ENCODE results near the gene MMP7. TPM values are rescaled to one million over a fixed set of nuclear protein-coding genes. Genes with fewer than 3 reads are reported as not detected.
A peak's percentile ranks its signal among the peaks of the same experiment; 100 is the strongest.

Gene MMP7
- total RNA-seq: not detected in 2 replicates

- intact Hi-C loops (cut with micrococcal nuclease): no loop called here
- Mint-ChIP-seq H3K27ac (no peak within 1 kb of the TSS), H3K27me3 (peaks cover 13% of the 10 kb centered on the region), H3K4me3 (no peak within 1 kb of the TSS), H3K4me1 (peaks cover 5% of the 10 kb centered on the region), H3K9me3 (no peaks in the 10 kb centered on the region), H3K36me3 (ENCODE audit: low read depth) (no peaks in the 10 kb centered on the region)
- DNase-seq: no peak
Observed at GRCh38 chr11:102530558-102530957, at the start of gene MMP7. Gene MMP7, minus strand, starts transcription at chr11:102530747. Its CDS starts 47 bp downstream, at chr11:102530700.

GRCh38 chr11:102577723-102578122 is 47.2 kb upstream of the MMP7 start:
- intact Hi-C loops (cut with micrococcal nuclease): loop anchor here (1.0 to 2.0 kb wide), 3 partner anchors 12 to 17 kb away; no protein-coding TSS in a partner anchor
- Mint-ChIP-seq H3K27me3 (no peaks in the 10 kb centered on the region), H3K4me1 (peaks cover 35% of the 10 kb centered on the region), H3K4me3 (no peak overlapping the region), H3K36me3 (ENCODE audit: low read depth) (no peaks in the 10 kb centered on the region), H3K27ac (peak overlapping the region; percentile 54), H3K9me3 (peaks cover 10% of the 10 kb centered on the region)
- DNase-seq: no peak

- no peak overlapping the region for H3K4me3 Mint-ChIP-seq
Observed at GRCh38 chr11:102577182-102577581, 46.6 kb upstream of the MMP7 start.

GRCh38 chr11:102576350-102576749 is 45.8 kb upstream of the MMP7 start:
- Mint-ChIP-seq H3K4me1 (peaks cover 35% of the 10 kb centered on the region), H3K36me3 (ENCODE audit: low read depth) (no peaks in the 10 kb centered on the region), H3K4me3 (no peak overlapping the region), H3K27me3 (no peaks in the 10 kb centered on the region), H3K27ac (no peak overlapping the region), H3K9me3 (peaks cover 12% of the 10 kb centered on the region)
- intact Hi-C loops (cut with micrococcal nuclease): loop anchor here (2.0 kb wide), 1 partner anchor 16 kb away; no protein-coding TSS in a partner anchor
- DNase-seq: no peak

More at GRCh38 chr11:102577182-102577581, 46.6 kb upstream of the MMP7 start:
- Mint-ChIP-seq H3K9me3 (peaks cover 12% of the 10 kb centered on the region), H3K36me3 (ENCODE audit: low read depth) (no peaks in the 10 kb centered on the region), H3K4me1 (peaks cover 35% of the 10 kb centered on the region), H3K27ac (no peak overlapping the region), H3K27me3 (no peaks in the 10 kb centered on the region)
- intact Hi-C loops (cut with micrococcal nuclease): loop anchor here (1.0 to 2.0 kb wide), 3 partner anchors 12 to 16 kb away; no protein-coding TSS in a partner anchor
- no peak for DNase-seq

GRCh38 chr11:102575012-102575411 is 44.5 kb upstream of the MMP7 start:
- peaks cover 23% of the 10 kb centered on the region for H3K4me1 Mint-ChIP-seq
- peaks cover 2% of the 10 kb centered on the region for H3K27me3 Mint-ChIP-seq
- no peaks in the 10 kb centered on the region for H3K36me3 Mint-ChIP-seq (ENCODE audit: low read depth)
- H3K27ac Mint-ChIP-seq: no peak overlapping the region
- H3K9me3 Mint-ChIP-seq: peaks cover 12% of the 10 kb centered on the region
- intact Hi-C loops (cut with micrococcal nuclease): no loop called here
- H3K4me3 Mint-ChIP-seq: no peak overlapping the region
- DNase-seq: no peak

GRCh38 chr11:102573851-102574250 is 43.3 kb upstream of the MMP7 start:
- intact Hi-C loops (cut with micrococcal nuclease): no loop called here
- peaks cover 12% of the 10 kb centered on the region for H3K9me3 Mint-ChIP-seq
- H3K27me3 Mint-ChIP-seq: peaks cover 4% of the 10 kb centered on the region
- H3K27ac Mint-ChIP-seq: no peak overlapping the region
- H3K4me1 Mint-ChIP-seq: peaks cover 21% of the 10 kb centered on the region
- no peak for DNase-seq
- peaks cover 6% of the 10 kb centered on the region for H3K36me3 Mint-ChIP-seq (ENCODE audit: low read depth)
- H3K4me3 Mint-ChIP-seq: no peak overlapping the region

GRCh38 chr11:102572554-102573220 is 42.1 kb upstream of the MMP7 start:
- no peak overlapping the region for H3K4me3 Mint-ChIP-seq
- intact Hi-C loops (cut with micrococcal nuclease): no loop called here
- H3K27ac Mint-ChIP-seq: no peak overlapping the region
- H3K27me3 Mint-ChIP-seq: peaks cover 4% of the 10 kb centered on the region
- H3K4me1 Mint-ChIP-seq: peaks cover 17% of the 10 kb centered on the region
- no peak for DNase-seq
- H3K36me3 Mint-ChIP-seq (ENCODE audit: low read depth): peaks cover 15% of the 10 kb centered on the region
- H3K9me3 Mint-ChIP-seq: peaks cover 20% of the 10 kb centered on the region

- Mint-ChIP-seq H3K27ac (no peak overlapping the region), H3K9me3 (peaks cover 16% of the 10 kb centered on the region), H3K4me3 (no peak overlapping the region), H3K4me1 (peaks cover 4% of the 10 kb centered on the region), H3K36me3 (ENCODE audit: low read depth) (peaks cover 18% of the 10 kb centered on the region), H3K27me3 (peaks cover 4% of the 10 kb centered on the region)
- intact Hi-C loops (cut with micrococcal nuclease): no loop called here
- DNase-seq: no peak
Observed at GRCh38 chr11:102568851-102569250, 38.3 kb upstream of the MMP7 start.

GRCh38 chr11:102566112-102566511 is 35.6 kb upstream of the MMP7 start:
- Mint-ChIP-seq H3K4me1 (peaks cover 24% of the 10 kb centered on the region), H3K4me3 (no peak overlapping the region), H3K27me3 (peaks cover 4% of the 10 kb centered on the region), H3K9me3 (peaks cover 10% of the 10 kb centered on the region), H3K27ac (no peak overlapping the region), H3K36me3 (ENCODE audit: low read depth) (peaks cover 18% of the 10 kb centered on the region)
- no peak for DNase-seq
- intact Hi-C loops (cut with micrococcal nuclease): no loop called here

- Mint-ChIP-seq H3K27ac (no peak overlapping the region), H3K36me3 (ENCODE audit: low read depth) (peaks cover 12% of the 10 kb centered on the region), H3K4me1 (peaks cover 37% of the 10 kb centered on the region), H3K4me3 (no peak overlapping the region), H3K9me3 (peaks cover 11% of the 10 kb centered on the region), H3K27me3 (peaks cover under 1% of the 10 kb centered on the region)
- intact Hi-C loops (cut with micrococcal nuclease): loop anchor here (1.0 to 5.0 kb wide), 4 partner anchors 13 to 112 kb away; partner anchors contain the start of gene TMEM123
- DNase-seq: no peak
Observed at GRCh38 chr11:102564110-102564509, 33.6 kb upstream of the MMP7 start.

GRCh38 chr11:102561636-102562035 is 31.1 kb upstream of the MMP7 start:
- peaks cover 1% of the 10 kb centered on the region for H3K27me3 Mint-ChIP-seq
- no peak for DNase-seq
- peaks cover 39% of the 10 kb centered on the region for H3K4me1 Mint-ChIP-seq
- peak overlapping the region; percentile 66 for H3K27ac Mint-ChIP-seq
- H3K4me3 Mint-ChIP-seq: peak overlapping the region; percentile 42
- intact Hi-C loops (cut with micrococcal nuclease): loop anchor here (2.0 to 5.0 kb wide), 2 partner anchors 15 to 109 kb away; partner anchors contain the start of gene TMEM123
- H3K36me3 Mint-ChIP-seq (ENCODE audit: low read depth): no peaks in the 10 kb centered on the region
- peaks cover 3% of the 10 kb centered on the region for H3K9me3 Mint-ChIP-seq

- H3K4me1 Mint-ChIP-seq: peaks cover 39% of the 10 kb centered on the region
- DNase-seq: peak; percentile 73
- H3K9me3 Mint-ChIP-seq: peaks cover 3% of the 10 kb centered on the region
- H3K4me3 Mint-ChIP-seq: peak overlapping the region; percentile 52
- H3K27ac Mint-ChIP-seq: peak overlapping the region; percentile 78
- no peaks in the 10 kb centered on the region for H3K36me3 Mint-ChIP-seq (ENCODE audit: low read depth)
- peaks cover 2% of the 10 kb centered on the region for H3K27me3 Mint-ChIP-seq
- intact Hi-C loops (cut with micrococcal nuclease): loop anchor here (2.0 to 5.0 kb wide), 2 partner anchors 16 to 108 kb away; partner anchors contain the start of gene TMEM123
Observed at GRCh38 chr11:102560555-102561011, 30.0 kb upstream of the MMP7 start.

- intact Hi-C loops (cut with micrococcal nuclease): loop anchor here (2.0 to 5.0 kb wide), 2 partner anchors 17 to 108 kb away; partner anchors contain the start of gene TMEM123
- H3K9me3 Mint-ChIP-seq: peaks cover 3% of the 10 kb centered on the region
- H3K27me3 Mint-ChIP-seq: peaks cover 2% of the 10 kb centered on the region
- peak overlapping the region; percentile 31 for H3K27ac Mint-ChIP-seq
- DNase-seq: peak; percentile 65
- peaks cover 39% of the 10 kb centered on the region for H3K4me1 Mint-ChIP-seq
- H3K36me3 Mint-ChIP-seq (ENCODE audit: low read depth): no peaks in the 10 kb centered on the region
- no peak overlapping the region for H3K4me3 Mint-ChIP-seq
Observed at GRCh38 chr11:102559839-102560238, 29.3 kb upstream of the MMP7 start.

- Mint-ChIP-seq H3K27ac (no peak overlapping the region), H3K27me3 (peaks cover 7% of the 10 kb centered on the region), H3K36me3 (ENCODE audit: low read depth) (no peaks in the 10 kb centered on the region), H3K4me1 (peaks cover 8% of the 10 kb centered on the region), H3K9me3 (peaks cover 3% of the 10 kb centered on the region), H3K4me3 (no peak overlapping the region)
- intact Hi-C loops (cut with micrococcal nuclease): no loop called here
- DNase-seq: no peak
Observed at GRCh38 chr11:102555091-102555490, 24.5 kb upstream of the MMP7 start.
